CD4-positive, alpha-beta T cell treated with Interleukin-17A for 1 hour (primary cell): ENCODE data around the gene SLC6A16.
"Not testable (repeated sequence)": the region's sequence is repeated elsewhere in the genome, so short reads cannot be mapped to it uniquely, and the experiment has no call there.

Experiments
- DNase-seq: peaks from one replicate; pipeline ENCODE4 v3.0.0-alpha.2; 2020

The SLC6A16 gene

DNA sequence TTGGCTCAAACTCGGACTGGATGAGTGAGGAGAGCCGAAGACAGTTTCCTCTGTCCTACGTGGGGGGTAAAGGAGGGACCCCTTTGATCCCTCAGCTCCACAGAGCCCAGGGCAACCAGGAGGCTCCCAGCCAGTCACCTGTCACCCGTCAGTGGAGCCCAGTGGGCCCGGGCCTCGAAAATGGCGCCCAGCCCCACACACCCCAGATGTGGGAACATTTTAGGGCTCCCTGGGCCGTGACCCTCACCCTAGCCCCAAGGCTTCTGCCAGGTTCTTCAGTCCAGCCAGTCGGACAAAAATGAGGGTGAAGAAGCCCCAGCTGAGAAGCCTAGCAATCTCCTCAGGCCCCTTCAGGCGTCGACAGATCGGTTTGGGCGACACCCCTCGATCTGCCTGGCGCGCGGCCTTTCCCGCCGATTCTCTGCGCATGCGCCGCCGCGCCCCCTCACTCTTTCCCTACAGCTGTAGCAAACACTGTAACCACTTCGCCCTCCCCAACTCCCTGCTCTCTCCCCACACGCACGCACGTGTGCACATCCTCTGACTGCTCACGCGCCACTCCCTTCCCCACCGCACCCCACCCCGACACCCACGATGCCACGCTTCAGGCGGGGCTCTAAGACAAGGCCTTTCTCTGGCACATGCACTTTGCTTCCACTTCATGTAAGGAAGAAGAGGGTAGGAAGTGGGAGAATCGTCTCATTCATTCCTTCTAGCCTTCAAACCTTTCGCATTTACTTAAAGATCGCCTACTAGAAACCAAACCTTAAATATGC is at the start of gene SLC6A16:
Gene SLC6A16, minus strand, starts transcription at position 391 of the 776 bp plus-strand sequence. CDS start 13,844 bp downstream, outside the sequence.
- no peak for DNase-seq

DNA sequence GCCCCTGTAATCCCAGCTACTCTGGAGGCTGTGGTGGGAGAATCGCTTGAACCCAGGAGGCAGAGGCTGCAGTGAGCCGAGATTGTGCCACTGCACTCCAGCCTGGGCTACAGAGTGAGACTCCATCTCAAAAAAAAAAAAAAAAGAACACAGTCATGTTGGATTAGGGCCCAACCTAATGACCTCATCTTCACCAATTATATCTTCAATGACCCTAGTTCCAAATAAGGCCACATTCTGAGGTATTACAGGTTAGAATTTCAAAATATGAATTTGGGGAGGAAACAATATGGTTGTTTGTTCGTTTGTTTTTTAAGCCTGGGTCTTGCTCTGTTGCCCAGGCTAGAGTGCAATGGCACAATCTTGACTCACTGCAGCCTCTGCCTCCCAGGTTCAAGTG is 48.2 kb upstream of the SLC6A16 start:
- not testable (repeated sequence) for DNase-seq

DNA sequence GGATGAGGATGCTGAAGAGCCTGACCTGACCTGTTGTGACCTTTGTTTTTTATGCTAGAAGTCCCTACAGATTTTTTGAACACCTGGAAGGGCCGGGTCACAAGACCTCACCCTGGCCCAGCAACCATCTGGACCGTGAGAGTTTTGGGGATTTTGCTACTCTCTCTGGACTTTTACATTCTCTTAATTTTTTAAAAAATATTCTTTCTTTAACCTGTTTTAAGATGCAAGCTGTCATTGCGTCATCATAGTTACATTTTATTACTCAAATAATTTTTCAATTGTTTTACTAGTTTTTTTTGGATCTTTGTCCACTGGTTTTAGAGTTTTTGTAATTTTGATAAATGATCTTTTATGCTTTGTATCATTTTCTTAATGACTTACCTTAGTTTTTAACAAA is 46.2 kb upstream of the SLC6A16 start:
- no peak for DNase-seq

DNA sequence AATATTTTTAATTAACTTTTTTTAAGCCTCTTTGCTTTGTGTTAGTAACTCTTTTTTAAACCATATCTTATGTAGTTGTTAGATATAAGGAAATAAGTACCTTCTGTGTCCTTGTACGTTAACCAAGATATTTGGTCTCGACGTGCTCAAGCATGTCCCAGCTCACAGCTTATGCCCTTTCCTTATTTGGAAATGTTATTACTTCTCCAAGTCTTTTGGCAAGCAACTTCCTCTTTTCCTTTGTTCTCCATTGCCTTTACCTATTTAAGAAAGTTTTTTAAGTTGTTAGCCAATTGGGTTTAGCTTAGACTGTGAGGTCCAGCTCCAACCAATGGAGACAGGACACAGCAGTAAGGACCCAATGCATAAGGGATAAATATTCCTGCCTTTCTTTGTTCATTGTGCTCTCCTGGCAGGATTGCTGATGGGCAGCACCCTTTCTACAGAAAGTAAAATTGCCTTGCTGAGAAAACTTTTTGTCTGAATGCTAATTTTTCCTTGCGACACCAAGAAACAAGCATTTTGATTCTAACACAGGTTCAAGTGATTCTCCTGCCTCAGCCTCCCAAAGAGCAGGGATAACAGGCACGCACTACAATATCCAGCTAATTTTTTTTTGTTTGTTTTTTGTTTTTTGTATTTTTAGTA is 43.8 kb upstream of the SLC6A16 start:
- no peak for DNase-seq

DNA sequence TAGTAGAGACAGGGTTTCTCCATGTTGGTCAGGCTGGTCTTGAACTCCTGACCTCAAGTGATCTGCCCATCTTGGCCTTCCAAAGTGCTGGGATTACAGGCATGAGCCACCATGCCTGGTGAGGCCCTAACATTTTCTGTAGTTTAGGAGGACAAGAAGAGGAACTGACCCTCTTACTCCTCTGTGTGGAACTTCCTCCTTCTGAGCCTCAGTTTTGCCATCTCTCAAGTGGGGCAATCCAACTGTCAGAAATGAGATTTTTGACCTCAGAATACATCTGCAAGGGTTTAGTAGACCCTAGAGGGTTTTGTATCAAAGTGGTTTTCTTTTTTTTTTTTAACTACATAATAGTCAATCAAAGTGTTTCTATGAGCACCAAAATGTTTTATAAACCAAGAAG is 41.1 kb upstream of the SLC6A16 start:
- no peak for DNase-seq

DNA sequence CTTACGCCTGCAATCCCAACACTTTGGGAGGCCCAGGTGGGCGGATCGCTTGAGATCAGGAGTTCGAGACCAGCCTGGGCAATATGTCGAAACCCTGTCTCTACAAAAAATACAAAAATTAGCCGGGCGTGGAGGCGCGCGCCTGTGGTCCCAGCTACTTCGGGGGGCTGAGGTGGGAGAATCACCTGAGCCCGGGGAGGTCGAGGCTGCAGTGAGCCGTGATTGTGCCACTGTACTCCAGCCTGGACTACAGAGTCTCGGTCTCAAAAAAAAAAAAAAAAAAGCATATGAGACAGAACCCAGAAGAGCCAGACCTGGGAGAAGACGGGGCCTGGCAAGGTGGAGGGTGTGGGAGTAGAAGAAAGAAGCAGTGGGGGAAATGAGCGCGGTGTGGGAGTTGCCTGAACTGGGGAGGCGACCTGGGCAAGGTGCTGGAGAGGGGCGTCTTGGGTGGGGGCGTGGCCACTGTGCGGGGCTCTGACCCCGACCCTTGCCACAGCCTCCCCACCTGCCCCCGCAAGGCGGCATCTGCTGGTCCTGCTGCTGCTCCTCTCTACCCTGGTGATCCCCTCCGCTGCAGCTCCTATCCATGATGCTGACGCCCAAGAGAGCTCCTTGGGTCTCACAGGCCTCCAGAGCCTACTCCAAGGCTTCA is 39.2 kb upstream of the SLC6A16 start:
- DNase-seq, result no peak

DNA sequence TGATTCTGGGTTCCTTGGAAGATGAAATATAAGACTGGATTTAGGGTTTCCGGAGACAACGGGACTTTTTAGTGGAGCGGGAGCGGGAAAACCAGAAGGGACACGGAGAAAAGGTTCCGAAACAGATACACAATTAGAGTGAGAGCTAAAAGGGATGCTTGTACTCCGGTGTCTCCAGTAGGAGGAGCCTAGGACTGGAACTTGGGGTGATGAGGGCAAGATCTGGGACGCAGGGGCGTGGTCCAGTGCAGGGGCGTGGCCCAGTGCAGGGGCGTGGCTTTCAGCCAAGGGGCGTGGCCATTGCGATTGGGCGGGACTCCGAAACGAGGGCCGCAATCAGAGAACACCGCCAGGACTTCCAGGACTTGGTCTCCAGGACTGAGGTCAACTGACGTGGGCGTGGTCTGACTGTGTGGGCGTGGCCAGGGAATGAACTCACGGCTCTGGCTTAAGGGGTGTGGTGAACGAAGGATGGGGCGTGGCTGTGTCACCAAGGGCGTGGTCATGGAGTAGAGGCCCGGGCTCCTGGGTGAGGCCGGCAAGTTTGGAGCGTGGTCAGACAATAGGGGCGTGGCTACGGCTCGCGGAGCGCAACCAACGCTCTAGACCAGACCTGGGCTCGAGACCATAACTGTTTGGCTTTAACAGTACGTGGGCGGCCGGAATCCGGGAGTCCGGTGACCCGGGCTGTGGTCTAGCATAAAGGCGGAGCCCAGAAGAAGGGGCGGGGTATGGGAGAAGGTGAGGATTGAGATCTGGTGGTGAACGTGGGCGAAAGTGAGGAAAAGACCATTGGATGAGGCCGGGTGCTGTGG is 38.5 kb upstream of the SLC6A16 start, which contains the start of gene DKKL1:
Gene DKKL1, plus strand, starts transcription at position 610 of the 815 bp plus-strand sequence. Its CDS starts 122 bp downstream, at position 732.
- peak; percentile 75 for DNase-seq

DNA sequence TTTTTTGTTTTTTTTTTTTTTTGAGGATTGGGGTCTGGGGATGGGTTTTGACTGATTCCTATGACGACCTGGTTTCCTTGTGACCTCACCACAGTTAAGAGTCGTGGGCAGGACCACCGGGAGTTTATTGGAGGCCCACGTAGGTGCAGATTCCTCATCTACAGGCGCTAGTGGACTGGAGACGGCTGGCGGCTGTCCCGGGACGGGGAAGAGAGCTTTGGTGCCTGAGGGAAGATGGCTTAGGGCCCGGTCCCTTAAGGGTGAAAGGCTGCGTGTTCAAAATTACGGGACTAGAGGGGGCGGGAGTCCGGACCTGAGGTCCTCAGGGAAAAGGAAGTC is 37.9 kb upstream of the SLC6A16 start:
- no peak for DNase-seq

DNA sequence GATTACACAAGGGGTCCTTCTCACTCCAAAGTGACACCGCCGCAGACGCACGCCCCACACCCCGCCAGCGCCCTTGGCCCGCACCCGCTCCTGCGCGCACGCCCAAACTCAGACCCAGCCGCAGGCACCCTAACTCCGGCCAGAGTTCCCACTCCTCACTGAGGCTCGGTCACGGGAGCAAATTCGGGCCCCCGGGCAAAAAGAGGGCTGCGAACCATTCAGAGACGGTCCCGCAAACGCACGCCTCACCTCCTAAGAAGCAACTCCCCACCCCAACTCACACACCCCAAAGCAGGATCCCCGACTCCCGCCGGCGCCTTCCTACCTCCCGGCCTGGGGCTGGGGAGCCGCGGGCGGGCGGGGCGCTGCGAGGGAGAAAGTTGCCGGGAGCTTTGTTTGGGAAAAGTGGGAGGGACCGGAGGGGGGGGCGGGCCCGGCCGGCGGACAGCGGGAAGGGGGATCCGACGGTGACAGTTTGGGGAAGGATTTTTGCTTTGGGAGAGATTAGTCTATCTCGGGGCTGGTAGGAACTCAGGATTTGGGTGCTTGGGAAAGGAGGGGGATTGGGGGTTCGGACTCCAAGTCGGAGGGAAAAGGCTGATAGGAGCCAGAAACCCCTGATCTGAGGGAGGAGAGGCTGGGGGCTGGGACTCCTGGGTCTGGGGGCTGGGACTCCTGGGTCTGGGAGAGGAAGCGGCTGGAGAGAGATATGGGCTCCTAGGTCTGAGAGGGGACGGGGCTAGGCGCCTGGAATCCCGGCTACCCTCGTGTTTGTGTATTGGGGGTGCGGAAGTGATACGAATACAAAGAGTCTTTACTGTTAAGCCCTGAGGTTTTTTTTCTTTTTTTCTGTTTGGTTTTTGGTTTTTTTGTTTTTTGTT is 37.3 kb upstream of the SLC6A16 start, which contains the start of gene TEAD2:
Gene TEAD2, minus strand, starts transcription at position 369 of the 881 bp plus-strand sequence. CDS start 2,341 bp downstream, outside the sequence.
- peak; percentile 13 for DNase-seq

DNA sequence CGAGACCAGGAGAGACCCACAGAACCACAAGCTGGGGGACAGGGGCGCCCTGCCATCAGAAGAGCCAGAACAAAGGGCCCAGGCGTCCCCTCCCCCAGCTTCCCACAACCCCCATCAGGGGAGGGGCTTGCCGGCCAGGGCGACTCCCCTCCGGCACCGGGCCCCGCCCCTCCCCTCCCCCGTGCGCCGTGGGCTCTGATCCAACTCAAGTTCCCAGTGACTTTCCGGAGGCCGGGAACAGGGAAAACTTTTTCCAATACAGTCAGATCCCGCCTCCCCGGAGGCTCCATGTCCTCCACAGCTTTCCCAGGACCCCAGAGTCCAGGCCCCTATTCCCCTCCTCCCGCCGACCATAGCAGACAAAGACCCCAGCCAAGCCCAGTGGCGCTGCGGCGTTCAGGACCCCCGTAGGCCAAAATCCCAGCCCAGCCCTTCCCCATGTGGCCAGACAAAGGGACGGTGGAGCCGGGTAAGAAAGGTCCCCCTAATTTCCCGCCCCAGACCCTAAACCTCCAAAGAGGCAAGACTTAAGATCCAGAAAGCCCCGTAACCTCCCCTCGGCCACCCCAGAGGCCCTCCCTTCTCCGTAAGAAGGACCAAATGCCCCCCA is 36.6 kb upstream of the SLC6A16 start:
- DNase-seq, result no peak

DNA sequence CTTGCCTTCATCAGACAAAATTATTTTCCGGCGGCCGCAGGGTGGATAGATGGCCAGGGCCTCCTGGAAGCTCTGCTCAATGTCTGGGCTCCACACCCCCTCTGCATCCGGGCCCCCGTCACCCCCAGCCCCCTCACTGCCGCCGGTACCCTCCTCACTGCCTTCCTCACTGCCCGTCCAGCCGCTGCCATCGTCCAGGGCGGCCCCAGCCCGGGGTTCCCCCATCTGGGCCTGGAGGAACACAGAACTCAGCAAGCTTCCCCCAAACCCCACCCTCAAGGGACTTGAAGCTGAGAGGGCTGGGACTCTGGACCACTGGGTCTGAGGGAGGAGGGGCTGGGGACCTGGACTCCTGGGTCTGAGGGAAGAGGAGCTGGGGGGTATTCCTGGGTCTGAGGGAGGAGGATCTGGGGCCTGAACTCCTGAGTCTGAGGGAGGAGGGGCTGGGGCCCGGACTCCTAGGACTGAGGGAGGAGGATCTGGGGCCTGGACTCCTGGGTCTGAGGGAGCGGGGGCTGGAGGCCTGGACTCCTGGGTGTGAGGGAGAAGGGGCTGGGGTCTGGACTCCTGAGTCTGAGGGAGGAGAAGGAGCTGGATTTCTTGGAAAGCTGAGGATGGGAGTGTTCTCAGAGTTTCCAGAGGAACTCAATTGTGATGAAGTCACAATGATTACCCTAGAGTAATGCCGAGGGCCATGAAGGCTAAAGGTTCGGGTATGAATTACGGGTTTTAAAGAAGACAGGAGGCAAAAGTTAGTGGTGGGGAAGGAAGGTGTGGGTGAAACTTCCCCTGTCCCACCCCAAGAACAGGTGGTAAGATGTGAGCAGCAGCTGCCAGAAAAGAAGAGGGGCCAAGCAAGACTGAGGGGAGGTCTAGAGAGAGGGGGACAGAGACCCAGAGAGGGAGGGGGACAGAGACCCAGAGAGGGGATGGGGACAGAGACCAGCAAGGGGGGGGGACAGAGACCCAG is 35.1 kb upstream of the SLC6A16 start:
- DNase-seq, result no peak

DNA sequence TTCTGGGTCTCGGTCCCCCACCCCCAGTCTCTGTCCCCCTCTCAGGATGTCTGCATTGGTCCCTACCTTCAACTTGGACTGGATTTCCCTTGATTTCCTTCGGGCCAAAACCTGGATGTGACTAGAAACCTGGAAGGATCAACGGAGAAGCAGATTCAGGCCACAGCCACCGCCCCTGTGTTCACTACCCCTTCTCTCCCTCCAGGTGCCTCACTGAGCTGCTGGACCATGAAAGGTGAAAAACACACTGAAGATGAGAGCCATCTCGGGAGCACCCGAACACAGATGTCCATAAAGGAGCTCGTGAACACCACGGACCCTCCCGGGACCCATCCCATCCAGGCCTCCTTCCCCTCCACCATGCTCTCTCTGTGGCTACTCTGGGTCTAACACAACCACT is 32.2 kb upstream of the SLC6A16 start:
- no peak for DNase-seq

DNA sequence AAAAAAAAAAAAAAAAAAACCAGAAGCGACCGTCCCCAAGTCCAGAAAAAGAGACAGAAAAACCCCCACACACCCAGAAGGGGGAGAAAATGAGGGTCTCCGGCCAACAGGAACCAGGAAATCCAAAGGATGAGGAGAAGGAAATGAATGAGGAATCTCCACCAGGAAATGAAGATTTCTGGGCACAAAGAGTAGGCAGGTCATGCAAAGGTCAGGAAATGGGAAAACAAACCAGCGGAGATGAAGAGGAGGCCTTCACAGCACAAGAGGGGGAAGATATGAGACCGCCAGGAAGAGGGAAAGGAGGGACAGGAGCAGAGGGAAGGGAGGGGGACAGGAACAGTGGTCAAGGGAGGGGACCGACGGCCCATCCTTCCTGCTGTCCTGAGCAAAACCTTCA is 31.4 kb upstream of the SLC6A16 start:
- no peak for DNase-seq

DNA sequence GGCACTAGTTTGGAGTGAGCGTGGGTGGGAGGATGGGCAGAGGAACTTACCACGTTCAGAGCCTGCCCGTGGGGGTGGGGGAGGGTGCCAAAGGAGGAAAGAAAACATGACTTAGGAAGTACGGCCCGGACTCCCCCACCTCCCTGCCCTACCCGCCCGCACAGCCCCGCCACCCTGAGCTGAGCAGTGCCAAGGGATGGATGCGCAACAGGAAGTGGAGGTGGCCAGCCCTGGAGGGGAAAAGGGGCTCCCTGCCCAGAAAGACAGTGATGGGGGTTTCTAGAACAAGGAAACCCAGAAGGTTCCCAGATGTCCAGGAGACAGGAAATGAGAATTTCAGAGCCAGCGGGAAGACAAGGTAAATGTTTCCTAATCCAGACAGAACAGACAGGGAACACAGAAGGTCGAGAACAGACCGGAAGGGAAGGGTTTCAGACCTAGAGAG is 30.9 kb upstream of the SLC6A16 start:
- DNase-seq, result no peak

DNA sequence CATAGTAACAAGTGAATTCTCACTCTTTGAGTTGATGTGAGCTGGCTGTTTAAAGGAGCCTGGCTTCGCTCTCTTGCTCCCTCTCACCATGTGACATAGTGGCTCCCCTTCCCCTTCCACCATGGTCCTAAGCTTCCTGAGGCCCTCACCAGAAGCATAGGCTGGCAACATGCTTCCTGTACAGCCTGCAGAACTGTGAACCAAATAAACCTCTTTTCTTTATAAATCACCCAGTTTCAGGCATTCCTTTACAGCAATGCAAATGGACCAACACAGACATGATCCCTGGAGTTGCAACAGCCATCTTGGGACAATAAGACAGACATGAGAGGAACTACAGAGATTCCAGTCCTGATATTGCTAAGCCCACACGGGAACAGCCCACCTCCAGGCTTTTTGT is 24.6 kb upstream of the SLC6A16 start:
- DNase-seq, result no peak

DNA sequence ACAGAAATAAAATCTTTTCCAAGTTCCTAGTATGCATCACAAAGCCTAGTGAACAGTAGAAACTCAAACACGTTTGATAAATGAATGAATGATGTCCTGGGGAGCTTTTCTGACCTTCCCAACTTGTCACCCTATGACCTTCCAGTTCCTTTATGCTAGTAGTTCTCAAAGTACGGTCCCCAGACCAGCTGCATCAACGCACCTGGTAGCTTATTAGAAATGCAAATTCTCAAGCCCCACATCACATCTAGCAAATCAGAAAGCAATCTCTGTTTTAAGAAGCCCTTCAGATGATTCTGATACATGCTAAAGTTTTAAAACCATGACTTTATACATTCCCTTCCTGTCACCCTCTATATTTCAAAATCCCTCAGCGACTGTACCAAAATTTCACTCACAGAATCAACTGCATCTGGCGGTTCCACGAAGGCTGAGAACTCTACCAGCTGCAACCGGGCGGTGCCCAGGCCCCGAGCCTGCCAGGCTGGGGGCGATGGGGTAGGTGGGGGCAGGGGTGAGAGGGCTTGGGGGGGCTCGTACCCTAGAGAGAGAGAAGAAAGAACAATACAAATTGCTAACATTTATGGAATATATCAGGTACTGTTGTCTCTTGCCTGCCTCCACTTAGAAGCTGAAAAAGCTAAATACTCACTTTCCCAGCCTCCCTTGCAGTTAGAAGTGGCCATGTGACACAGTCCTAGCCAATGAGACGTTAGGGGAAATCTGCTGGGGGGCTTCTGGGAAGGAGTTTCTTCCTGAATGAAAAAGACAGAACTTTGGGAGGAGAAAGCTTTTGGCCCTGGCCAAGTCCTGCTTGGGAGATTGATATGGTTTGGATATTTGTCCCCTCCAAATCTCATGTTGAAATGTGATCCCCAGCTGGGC is 23.6 kb upstream of the SLC6A16 start:
- DNase-seq, result no peak

DNA sequence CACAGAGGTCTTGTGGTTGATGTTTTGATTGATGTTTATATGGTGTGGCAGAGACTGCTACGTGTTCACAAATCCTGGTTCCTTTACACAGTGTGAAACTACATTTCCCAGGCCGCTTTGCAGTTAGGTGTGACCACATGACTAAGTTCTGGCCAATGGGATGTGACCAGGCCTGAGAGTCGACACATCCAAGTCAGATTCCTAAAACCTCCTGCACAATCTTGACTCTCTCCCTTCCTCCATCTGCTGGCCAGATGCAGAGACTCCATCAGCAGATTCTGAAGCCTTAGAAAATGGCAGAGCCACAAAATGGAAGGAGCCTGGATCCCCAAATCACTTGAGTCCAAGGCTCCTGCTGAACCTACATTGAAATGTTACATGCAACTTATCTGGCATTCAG is 22.8 kb upstream of the SLC6A16 start:
- DNase-seq, result peak; percentile 40

DNA sequence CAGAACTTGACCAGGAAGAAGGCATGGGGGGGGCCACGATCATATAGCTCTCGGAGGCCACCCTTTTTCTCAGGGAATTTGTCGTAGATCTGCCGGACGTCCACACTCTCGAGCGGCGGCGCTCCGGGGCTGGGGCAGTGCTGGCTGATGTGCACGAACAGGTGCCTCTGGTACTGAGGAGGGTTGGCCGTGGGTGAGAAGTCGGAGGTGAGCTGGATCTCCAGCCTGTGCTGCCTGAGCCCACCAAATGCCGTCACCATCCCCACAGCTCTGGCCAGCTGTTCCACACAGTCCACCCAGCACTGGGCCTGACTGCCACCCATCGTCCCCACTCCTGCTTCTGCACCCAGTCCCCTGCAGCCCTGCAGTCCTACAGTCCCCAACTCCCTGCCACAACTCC is 22.2 kb upstream of the SLC6A16 start:
- DNase-seq, result no peak
